HG03378 (cell line): ENCODE results near the gene NYAP1.

Experiments
- ATAC-seq: cut with Tn5 transposase; IDR thresholded peaks from one replicate; pipeline ENCODE4 v1.9.1; 2021; ENCODE audit warnings: mild to moderate bottlenecking, moderate library complexity; ENCODE audit not compliant: unreplicated experiment

NYAP1 gene

GRCh38 chr7:100456562-100456961, 27.2 kb upstream of the NYAP1 start:
- ATAC-seq: no peak

GRCh38 chr7:100457033-100457432, 26.7 kb upstream of the NYAP1 start:
- no peak for ATAC-seq

- ATAC-seq: no peak
Measured at GRCh38 chr7:100464210-100464660, 19.5 kb upstream of the NYAP1 start, which contains the start of gene SPACDR. TSS of gene SPACDR (minus strand) at chr7:100464260. CDS start at chr7:100464025, 235 bp downstream.

GRCh38 chr7:100464791-100465190, 18.9 kb upstream of the NYAP1 start:
- ATAC-seq: no peak

GRCh38 chr7:100465299-100465698, 18.4 kb upstream of the NYAP1 start:
- no peak for ATAC-seq

- no peak for ATAC-seq
Measured at GRCh38 chr7:100465702-100466311, 17.9 kb upstream of the NYAP1 start.

GRCh38 chr7:100466653-100467605, 16.8 kb upstream of the NYAP1 start:
- no peak for ATAC-seq

- ATAC-seq: no peak
Measured at GRCh38 chr7:100467638-100468373, 15.9 kb upstream of the NYAP1 start.

- no peak for ATAC-seq
Measured at GRCh38 chr7:100469227-100470044, 14.3 kb upstream of the NYAP1 start.

- ATAC-seq: no peak
Measured at GRCh38 chr7:100471021-100471420, 12.7 kb upstream of the NYAP1 start.

- no peak for ATAC-seq
Measured at GRCh38 chr7:100472121-100472851, 11.4 kb upstream of the NYAP1 start.

GRCh38 chr7:100472854-100473499, 10.8 kb upstream of the NYAP1 start:
- ATAC-seq: no peak

- no peak for ATAC-seq
Measured at GRCh38 chr7:100475549-100475948, 8.2 kb upstream of the NYAP1 start.

GRCh38 chr7:100476101-100476780, 7.5 kb upstream of the NYAP1 start:
- ATAC-seq: no peak

- no peak for ATAC-seq
Measured at GRCh38 chr7:100476903-100477870, 6.5 kb upstream of the NYAP1 start.

GRCh38 chr7:100477871-100478267, 5.9 kb upstream of the NYAP1 start:
- ATAC-seq: no peak

GRCh38 chr7:100478958-100479660, 4.6 kb upstream of the NYAP1 start, which contains the start of gene TSC22D4:
TSS of gene TSC22D4 (minus strand) at chr7:100479214. CDS start at chr7:100478038, 1,176 bp downstream.
- ATAC-seq: peak; percentile 52
